ENCODE data around the gene PIP5K1B.

Gene PIP5K1B

DNA sequence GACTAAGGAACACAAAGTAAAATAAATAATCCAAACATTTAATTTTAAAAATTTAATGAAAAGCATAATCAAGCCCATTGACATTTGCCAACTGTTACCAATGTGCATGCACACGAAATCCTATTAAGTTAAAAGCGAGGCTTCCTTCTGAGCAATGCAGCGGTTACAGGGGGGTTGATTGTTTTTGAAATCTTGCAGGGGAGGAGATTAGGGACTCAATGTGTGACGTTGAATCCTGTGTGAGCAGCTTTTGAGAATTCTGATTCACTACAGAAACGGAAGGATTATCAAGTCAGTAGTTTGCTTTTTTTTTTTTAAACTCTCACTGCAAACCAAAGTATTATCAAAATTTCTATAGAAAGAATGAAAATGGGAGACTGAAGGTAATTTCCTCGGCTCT lies 199.4 kb downstream of the PIP5K1B start:
- ChIA-PET POLR2A (ENCODE audit: low non-redundant PET) (no interaction called here), CTCF (no interaction called here)
- no peak for DNase-seq (ENCODE audit: low spot score)
- TF ChIP-seq, protein P1, sequence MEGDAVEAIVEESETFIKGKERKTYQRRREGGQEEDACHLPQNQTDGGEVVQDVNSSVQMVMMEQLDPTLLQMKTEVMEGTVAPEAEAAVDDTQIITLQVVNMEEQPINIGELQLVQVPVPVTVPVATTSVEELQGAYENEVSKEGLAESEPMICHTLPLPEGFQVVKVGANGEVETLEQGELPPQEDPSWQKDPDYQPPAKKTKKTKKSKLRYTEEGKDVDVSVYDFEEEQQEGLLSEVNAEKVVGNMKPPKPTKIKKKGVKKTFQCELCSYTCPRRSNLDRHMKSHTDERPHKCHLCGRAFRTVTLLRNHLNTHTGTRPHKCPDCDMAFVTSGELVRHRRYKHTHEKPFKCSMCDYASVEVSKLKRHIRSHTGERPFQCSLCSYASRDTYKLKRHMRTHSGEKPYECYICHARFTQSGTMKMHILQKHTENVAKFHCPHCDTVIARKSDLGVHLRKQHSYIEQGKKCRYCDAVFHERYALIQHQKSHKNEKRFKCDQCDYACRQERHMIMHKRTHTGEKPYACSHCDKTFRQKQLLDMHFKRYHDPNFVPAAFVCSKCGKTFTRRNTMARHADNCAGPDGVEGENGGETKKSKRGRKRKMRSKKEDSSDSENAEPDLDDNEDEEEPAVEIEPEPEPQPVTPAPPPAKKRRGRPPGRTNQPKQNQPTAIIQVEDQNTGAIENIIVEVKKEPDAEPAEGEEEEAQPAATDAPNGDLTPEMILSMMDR (conservative IDR thresholded peaks at IDR 0.05; ENCODE audit: low read depth) = no peak
- H3K27ac ChIP-seq = no peak overlapping the region

DNA sequence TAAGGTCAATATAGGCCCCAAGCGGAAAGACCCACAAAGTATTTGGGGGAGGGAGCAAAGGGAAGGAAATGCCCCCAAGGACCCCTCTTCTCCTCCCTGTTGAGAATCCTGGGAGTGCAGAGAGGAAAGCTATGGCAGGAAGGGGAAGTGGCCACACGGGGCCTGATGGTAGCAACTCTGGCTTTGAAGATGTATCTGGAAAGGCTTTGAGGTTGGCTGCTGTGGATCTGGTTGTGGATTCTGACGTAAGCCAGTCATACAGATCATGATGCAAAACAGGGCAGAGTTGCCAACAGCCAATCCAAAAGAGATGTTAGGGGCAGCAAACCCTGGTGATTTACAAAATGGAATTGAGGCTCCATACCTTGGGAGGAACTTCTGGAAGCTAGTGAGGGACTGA lies 200.1 kb downstream of the PIP5K1B start:
- POLR2A ChIA-PET (ENCODE audit: low non-redundant PET) = no interaction called here
- TF ChIP-seq, protein P1 (conservative IDR thresholded peaks at IDR 0.05; ENCODE audit: low read depth) = no peak
- CTCF ChIA-PET = no interaction called here

DNA sequence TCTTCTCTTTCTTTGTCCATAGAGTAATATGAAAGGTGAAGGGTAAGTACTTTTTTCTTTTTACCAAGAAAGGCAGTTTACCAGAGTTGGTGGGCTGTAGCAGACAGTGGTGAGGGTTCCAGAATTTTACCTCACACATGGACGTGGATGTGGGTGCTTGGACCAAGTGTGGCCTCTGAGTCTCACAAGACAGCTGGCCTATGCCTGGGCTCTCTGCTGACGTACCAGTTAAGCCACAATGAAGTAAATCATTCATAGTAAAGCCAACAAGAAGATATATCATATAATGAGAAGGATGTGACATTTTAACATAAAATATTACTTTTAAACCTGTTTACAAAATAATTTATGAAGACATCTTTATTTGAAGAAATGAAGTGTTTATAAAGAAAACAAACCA lies 202.9 kb downstream of the PIP5K1B start:
- TF ChIP-seq, protein P1 (conservative IDR thresholded peaks at IDR 0.05; ENCODE audit: low read depth) = no peak

More for the DNA sequence above, 200.1 kb downstream of the PIP5K1B start:
- no peak for DNase-seq (ENCODE audit: low spot score)
- no peak overlapping the region for H3K27ac ChIP-seq

DNA sequence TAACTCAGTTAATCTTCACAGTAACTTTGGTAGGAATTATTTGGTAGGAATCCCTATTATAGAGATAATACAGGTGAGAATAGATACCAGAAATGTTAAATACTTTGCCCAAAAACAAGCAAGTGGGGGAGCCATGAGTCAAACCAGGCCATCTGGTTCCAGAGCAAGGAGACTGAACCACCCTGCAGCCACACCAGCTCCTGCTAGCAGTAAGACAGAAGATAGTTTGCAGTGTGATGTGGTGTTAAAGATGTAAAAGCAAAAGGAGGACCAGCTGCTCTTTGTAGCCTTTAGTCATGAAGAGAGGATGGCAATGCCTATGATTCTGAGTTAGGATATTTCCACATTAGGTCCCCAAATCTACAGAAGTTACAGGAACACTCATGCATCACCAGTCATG lies 207.5 kb downstream of the PIP5K1B start:
- no peak for DNase-seq (ENCODE audit: low spot score)
- no peak overlapping the region for H3K27ac ChIP-seq
- ChIA-PET CTCF (interaction anchor here (1.0 kb wide), 1 partner anchor 72 kb away, joined by 3 read pairs; no protein-coding TSS in a partner anchor), POLR2A (ENCODE audit: low non-redundant PET) (no interaction called here)
- TF ChIP-seq, protein P1 (conservative IDR thresholded peaks at IDR 0.05; ENCODE audit: low read depth) = no peak

More for the DNA sequence above, 202.9 kb downstream of the PIP5K1B start:
- H3K27ac ChIP-seq = no peak overlapping the region
- CTCF ChIA-PET = interaction anchor here (1.0 kb wide), 1 partner anchor 87 kb away, joined by 3 read pairs; no protein-coding TSS in a partner anchor
- DNase-seq (ENCODE audit: low spot score) = no peak
- POLR2A ChIA-PET (ENCODE audit: low non-redundant PET) = no interaction called here

DNA sequence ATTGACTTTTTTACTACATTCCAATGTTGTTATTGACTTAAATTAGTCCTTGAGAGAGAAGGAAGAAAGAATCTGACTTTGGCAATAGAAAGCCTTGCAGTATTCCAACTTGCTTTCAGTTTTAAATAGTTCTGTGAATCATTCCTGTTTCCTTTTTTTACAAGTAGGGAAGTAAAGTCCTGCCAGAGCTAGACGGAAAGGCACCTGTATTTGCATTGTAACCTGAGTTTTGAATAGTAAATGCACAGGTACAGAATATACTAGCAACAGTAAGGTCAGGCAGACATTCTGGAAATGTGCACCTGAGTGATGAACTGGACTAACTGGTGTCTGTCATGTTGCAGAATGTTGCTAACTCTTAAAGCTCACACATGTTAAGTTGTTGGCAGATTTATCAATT lies 208.0 kb downstream of the PIP5K1B start:
- ChIA-PET POLR2A (ENCODE audit: low non-redundant PET) (no interaction called here), CTCF (no interaction called here)
- DNase-seq (ENCODE audit: low spot score) = no peak
- no peak overlapping the region for H3K27ac ChIP-seq
- TF ChIP-seq, protein P1 (conservative IDR thresholded peaks at IDR 0.05; ENCODE audit: low read depth) = no peak

DNA sequence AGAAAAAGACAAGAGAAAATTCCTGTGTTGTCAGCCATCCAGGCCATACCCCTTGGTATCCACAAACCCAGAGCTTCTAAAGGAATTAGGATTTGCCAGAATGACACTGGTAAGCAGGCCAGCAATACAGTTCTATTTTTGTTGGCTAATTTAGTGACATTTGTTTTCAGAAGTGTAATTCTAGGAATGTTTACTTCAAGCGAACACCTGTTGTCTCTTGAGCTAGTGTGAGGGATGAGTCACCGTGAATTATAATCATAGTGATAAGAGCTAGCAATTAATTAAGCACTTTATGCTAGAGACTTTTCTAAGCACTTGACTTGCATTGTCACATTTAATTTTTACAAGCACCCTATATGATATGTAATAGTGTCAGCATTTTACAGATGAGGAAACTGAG lies 209.7 kb downstream of the PIP5K1B start:
- no peak for DNase-seq (ENCODE audit: low spot score)
- no peak overlapping the region for H3K27ac ChIP-seq
- TF ChIP-seq, protein P1 (conservative IDR thresholded peaks at IDR 0.05; ENCODE audit: low read depth) = no peak
- ChIA-PET POLR2A (ENCODE audit: low non-redundant PET) (no interaction called here), CTCF (no interaction called here)

DNA sequence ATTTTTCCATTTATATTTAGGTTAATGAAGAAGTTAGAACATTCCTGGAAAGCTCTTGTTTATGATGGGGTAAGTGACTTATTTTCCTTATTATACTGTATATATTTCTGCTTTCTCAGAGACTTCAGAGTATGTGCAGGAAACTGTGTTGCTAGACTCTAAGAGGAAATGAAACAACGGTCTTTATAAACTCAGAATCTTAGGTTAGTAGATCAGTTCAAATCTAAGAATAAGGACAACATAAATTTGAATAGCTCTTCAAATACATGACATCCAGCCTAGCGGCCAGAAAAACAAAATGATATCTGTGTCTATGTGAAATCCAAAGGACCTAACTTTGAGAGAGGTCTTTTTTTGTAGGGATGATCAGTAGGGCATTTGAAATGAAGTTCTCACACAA lies 214.6 kb downstream of the PIP5K1B start:
- ChIA-PET POLR2A (ENCODE audit: low non-redundant PET) (no interaction called here), CTCF (no interaction called here)
- DNase-seq (ENCODE audit: low spot score) = no peak
- TF ChIP-seq, protein P1 (conservative IDR thresholded peaks at IDR 0.05; ENCODE audit: low read depth) = no peak
- H3K27ac ChIP-seq = no peak overlapping the region

Data from RWPE1 (cell line).